H4 (cell line): ENCODE results near the gene GDF2. TPM values are rescaled to one million over a fixed set of nuclear protein-coding genes. Genes with fewer than 3 reads are reported as not detected.
A peak's percentile ranks its signal among the peaks of the same experiment; 100 is the strongest.

ENCODE experiments used
- DNase-seq: peaks from one replicate; pipeline ENCODE4 v3.0.0-alpha.2; 2015; ENCODE audit warnings: low spot score
- total RNA-seq: library from RNA; depleted of rRNA; stranded (reverse); fragments of >200 nt; shearing (Covaris generic); gene quantifications from 2 replicates; pipeline ENCODE4 v1.2.3, GENCODE V29; 2014

Gene GDF2
- total RNA-seq, 1 experiment from 2014 or later, result not detected

GRCh38 chr10:47332946-47333345, 10.7 kb downstream of the GDF2 start:
- DNase-seq, result no peak

GRCh38 chr10:47333532-47333931, 11.3 kb downstream of the GDF2 start:
- DNase-seq, result no peak

GRCh38 chr10:47334466-47335295, 12.4 kb downstream of the GDF2 start:
- no peak for DNase-seq

- no peak for DNase-seq
Measured at GRCh38 chr10:47335906-47336305, 13.7 kb downstream of the GDF2 start.

- no peak for DNase-seq
Measured at GRCh38 chr10:47336387-47337134, 14.3 kb downstream of the GDF2 start.

GRCh38 chr10:47337310-47337709, 15.1 kb downstream of the GDF2 start:
- no peak for DNase-seq

GRCh38 chr10:47339186-47339735, 17.0 kb downstream of the GDF2 start:
- no peak for DNase-seq

GRCh38 chr10:47339759-47340607, 17.7 kb downstream of the GDF2 start:
- no peak for DNase-seq

- peak; percentile 42 for DNase-seq
Measured at GRCh38 chr10:47340608-47341170, 18.4 kb downstream of the GDF2 start.

GRCh38 chr10:47344996-47345870, 23.0 kb downstream of the GDF2 start:
- no peak for DNase-seq

GRCh38 chr10:47346581-47347302, 24.5 kb downstream of the GDF2 start:
- no peak for DNase-seq

GRCh38 chr10:47347303-47347675, 25.0 kb downstream of the GDF2 start:
- no peak for DNase-seq

- DNase-seq, result no peak
Measured at GRCh38 chr10:47348138-47348651, 25.9 kb downstream of the GDF2 start, which contains the start of gene RBP3. RBP3 (plus strand) TSS chr10:47348363; CDS start chr10:47348485, 122 bp downstream.

GRCh38 chr10:47348661-47349470, 26.6 kb downstream of the GDF2 start:
- DNase-seq, result no peak

GRCh38 chr10:47349516-47349915, 27.3 kb downstream of the GDF2 start:
- no peak for DNase-seq

- DNase-seq, result no peak
Measured at GRCh38 chr10:47349941-47350371, 27.7 kb downstream of the GDF2 start.

- no peak for DNase-seq
Measured at GRCh38 chr10:47350671-47351640, 28.7 kb downstream of the GDF2 start.
